ENCODE measurements around the gene DLD. TPM values are rescaled to one million over a fixed set of nuclear protein-coding genes. Genes with fewer than 3 reads are reported as not detected.

Gene DLD
- total and polyA plus RNA-seq, 9 of the 15 experiments (the other 6 are each of a cell fraction or from before 2014, with no cell fraction given): 130 to 639 (median 247) TPM

- peak; percentile 20 for TF ChIP-seq PRDM10 (IDR thresholded peaks at IDR 0.05; ENCODE audit: partially characterized antibody)
- TF ChIP-seq SMARCC2 (IDR thresholded peaks at IDR 0.05; ENCODE audit: low read depth): peak; percentile 77; the same call in 1 of the 2 replicates
- TF ChIP-seq ARNT (IDR thresholded peaks at IDR 0.05): 0 out of 4 replicates have a peak, but pooled peaks of 1 of the 2 experiments have one; percentile 21
- TF ChIP-seq SNRNP70 (optimal IDR thresholded peaks at IDR 0.05; ENCODE audit: low read depth, low read length): no peak
- TF ChIP-seq ZBTB40 (IDR thresholded peaks at IDR 0.05): peak; percentile 52
- no peak for TF ChIP-seq ZBTB40 (CRISPR knock-in tag; IDR thresholded peaks at IDR 0.05)
- TF ChIP-seq, protein P1, sequence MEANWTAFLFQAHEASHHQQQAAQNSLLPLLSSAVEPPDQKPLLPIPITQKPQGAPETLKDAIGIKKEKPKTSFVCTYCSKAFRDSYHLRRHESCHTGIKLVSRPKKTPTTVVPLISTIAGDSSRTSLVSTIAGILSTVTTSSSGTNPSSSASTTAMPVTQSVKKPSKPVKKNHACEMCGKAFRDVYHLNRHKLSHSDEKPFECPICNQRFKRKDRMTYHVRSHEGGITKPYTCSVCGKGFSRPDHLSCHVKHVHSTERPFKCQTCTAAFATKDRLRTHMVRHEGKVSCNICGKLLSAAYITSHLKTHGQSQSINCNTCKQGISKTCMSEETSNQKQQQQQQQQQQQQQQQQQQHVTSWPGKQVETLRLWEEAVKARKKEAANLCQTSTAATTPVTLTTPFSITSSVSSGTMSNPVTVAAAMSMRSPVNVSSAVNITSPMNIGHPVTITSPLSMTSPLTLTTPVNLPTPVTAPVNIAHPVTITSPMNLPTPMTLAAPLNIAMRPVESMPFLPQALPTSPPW (CRISPR knock-in tag; IDR thresholded peaks at IDR 0.05): no peak
- TF ChIP-seq ZNF589 (CRISPR knock-in tag; IDR thresholded peaks at IDR 0.05; ENCODE audit: low read depth): peak; percentile 66; the same call in 1 of the 2 replicates
- 0 out of 2 replicates have a peak, but pooled peaks have one; percentile 27 for TF ChIP-seq ILF3 (IDR thresholded peaks at IDR 0.05; ENCODE audit: borderline replicate concordance)
- TF ChIP-seq NUFIP1 (IDR thresholded peaks at IDR 0.05; ENCODE audit: partially characterized antibody): no peak
- TF ChIP-seq SP1 (CRISPR knock-in tag; IDR thresholded peaks at IDR 0.05): peak; percentile 22
- TF ChIP-seq NFIX (CRISPR knock-in tag; IDR thresholded peaks at IDR 0.05; ENCODE audit: low read depth): no peak
Observed at GRCh38 chr7:107891636-107892366, 818 bp downstream of the DLD start (continued).
